ENCODE data around the gene SULT1C4.

DNA sequence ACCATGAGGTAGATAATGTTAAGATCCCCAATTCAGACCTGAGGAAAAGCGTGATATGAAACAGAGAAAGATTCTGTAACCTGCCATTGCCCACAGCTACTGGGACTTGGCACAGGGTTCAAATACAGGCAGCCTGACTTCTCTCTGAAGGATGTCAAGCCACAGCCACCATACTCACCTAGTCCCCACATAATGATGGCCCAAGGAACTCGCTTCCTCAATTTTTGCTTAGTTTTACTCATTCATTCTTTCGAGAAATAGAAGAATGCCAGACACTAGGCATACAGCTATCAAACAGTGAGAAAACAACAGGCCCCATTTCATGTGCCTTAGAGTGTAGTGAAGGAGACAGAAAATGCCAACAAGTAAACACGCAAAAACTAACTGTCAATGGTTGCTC lies 980 bp upstream of the SULT1C4 start:
- TF ChIP-seq, protein P1, sequence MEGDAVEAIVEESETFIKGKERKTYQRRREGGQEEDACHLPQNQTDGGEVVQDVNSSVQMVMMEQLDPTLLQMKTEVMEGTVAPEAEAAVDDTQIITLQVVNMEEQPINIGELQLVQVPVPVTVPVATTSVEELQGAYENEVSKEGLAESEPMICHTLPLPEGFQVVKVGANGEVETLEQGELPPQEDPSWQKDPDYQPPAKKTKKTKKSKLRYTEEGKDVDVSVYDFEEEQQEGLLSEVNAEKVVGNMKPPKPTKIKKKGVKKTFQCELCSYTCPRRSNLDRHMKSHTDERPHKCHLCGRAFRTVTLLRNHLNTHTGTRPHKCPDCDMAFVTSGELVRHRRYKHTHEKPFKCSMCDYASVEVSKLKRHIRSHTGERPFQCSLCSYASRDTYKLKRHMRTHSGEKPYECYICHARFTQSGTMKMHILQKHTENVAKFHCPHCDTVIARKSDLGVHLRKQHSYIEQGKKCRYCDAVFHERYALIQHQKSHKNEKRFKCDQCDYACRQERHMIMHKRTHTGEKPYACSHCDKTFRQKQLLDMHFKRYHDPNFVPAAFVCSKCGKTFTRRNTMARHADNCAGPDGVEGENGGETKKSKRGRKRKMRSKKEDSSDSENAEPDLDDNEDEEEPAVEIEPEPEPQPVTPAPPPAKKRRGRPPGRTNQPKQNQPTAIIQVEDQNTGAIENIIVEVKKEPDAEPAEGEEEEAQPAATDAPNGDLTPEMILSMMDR (IDR thresholded peaks at IDR 0.05), result no peak
- TF ChIP-seq POLR2A (IDR thresholded peaks at IDR 0.05), result no peak
